HG02571 (cell line): ENCODE measurements around the gene KCNJ1.

Experiments
- ATAC-seq: cut with Tn5 transposase; IDR thresholded peaks from one replicate; pipeline ENCODE4 v1.9.1; 2021; ENCODE audit warnings: mild to moderate bottlenecking, moderate library complexity; ENCODE audit not compliant: unreplicated experiment

KCNJ1 gene

DNA sequence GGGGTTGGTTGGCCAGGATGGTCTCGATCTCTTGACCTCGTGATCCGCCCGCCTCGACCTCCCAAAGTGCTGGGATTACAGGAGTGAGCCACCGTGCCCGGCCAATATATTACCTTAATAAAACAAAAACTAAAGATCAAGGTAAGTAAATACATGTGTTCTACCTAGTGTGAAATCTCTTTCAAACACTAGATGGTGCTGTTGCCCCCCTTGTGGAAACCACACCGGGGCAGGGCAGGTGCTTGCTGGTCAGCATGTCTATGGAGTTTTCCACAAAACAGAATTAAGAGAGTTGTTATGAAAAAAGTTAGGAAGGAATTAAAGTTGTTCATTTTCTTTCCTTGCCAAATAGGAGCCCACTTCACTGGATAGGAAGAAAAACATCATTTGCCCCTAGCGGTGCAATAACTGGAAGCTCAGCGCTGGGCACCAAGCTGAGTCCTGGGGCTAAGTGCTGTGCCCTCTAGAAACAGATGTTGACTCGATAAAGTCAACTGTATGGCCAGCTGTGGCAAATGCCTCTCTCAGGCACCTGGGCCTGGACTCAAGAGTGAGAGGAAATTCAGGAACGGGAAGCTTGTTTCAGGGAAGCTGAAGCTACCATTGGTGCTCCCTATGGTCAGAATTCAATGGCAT, 17.7 kb upstream of the KCNJ1 start:
- peak; percentile 89 for ATAC-seq

DNA sequence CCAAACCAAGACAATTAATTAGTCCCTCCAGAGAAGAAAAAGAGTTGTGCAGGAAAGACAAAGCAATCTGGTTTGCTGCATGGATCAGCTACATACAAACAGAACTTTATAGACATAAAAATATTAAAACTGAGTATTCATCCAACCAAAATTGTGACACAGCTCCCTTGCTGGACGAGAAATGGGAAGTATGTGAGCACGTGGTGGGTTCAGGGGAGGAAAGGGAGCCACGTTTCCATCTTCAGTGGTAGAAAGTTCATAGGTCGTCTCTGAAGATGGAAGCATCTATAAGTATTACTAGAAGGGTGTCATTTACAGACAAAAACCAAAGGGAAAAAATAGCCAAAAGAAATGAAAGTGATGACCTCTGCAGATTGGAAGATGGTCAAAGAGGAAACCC, 17.0 kb upstream of the KCNJ1 start:
- ATAC-seq, result no peak

DNA sequence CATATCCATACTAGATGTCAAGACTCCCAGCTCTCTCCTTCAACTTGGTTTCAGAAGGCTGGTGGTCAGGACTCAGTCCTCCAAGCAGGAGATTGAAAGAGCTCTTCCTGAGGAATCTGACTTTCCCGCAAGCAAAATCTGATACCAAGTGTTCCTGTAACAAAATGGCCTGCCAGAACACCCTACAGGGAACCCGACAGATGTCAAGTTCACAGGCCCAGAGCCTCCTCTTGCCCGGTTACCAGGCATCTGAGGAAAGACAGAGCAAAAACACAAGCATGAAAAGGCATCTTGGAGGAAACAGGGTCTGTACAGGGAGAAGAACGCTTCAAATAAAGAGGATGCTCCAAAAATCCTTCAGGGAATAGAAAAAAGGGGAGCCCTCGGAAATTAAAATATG, 15.4 kb upstream of the KCNJ1 start:
- no peak for ATAC-seq

DNA sequence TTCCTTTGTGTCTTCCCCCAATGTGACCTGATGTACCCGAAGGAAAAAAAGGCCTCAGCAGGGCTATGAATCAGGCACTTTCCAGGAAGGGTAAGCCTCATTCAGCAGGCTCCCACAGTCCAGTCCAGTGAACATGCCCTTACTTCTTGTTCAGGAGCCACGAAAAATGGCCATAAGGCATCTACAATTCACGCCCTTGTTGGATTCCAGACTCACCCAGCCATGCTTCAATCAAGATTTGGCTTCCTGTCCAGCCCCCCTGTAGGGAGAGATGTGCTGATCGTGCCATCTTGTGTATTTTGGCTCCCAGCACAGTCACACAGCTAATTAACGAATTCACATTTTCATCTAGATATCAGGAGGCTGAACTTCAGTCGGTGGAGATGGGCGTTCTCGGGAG, 14.1 kb upstream of the KCNJ1 start:
- ATAC-seq, result no peak

DNA sequence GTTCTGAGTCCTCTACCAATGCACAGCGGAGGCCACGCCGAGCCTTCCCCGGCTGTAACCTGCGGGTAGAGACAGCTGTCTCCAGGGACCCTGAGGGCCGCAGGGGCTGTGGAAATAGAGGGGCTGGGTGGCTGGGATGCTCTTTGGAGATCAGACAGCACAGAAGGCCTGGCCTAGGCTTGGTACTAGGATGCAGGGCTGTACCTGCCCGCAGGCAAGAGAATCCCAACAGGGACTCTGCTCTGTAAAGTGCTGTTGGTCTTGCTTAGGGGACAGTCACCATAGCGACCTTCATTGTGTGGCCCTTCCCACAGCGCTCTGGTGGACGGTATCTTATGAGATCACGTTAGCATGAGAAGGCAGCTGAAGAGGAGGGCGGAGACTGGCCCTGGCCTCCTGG, 12.7 kb upstream of the KCNJ1 start:
- no peak for ATAC-seq

DNA sequence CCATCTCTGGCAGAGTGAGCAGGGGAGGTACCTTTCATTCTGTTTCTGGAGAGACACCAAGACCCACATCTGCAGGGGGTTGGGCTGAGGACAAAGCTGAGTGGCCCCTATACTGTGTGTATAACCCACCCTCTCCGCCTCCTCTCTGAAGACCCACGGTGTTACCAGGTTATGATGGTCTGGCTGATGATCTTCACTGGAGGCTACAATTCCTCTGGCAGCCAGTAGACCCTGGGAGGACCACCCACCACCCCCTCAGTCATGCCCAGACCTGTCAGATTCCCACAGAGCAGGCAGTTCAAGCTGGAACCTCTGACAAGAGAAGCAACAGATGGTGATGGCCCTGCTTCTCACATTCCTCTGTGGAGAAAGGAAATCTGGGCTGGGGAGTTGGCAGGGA, 11.4 kb upstream of the KCNJ1 start:
- no peak for ATAC-seq

DNA sequence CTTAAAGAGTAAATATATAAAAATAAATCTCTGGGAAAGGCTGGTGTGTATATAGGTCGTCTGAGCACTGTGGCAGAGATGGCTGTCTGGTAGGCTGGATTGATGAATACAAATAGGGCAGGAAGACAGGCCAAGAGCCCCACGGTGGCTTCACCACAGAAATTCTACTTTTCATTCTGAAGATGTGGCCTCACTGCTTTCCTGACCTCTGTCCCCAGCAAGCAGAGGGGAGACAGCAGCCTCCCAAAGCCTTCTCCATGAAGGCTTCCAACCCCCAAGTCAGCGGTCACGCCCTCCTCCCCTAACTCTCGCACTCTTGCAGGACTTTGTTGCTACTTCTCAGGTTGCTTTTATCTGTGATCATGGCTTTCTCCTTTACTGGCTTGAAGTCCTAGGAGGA, 10.6 kb upstream of the KCNJ1 start:
- no peak for ATAC-seq

DNA sequence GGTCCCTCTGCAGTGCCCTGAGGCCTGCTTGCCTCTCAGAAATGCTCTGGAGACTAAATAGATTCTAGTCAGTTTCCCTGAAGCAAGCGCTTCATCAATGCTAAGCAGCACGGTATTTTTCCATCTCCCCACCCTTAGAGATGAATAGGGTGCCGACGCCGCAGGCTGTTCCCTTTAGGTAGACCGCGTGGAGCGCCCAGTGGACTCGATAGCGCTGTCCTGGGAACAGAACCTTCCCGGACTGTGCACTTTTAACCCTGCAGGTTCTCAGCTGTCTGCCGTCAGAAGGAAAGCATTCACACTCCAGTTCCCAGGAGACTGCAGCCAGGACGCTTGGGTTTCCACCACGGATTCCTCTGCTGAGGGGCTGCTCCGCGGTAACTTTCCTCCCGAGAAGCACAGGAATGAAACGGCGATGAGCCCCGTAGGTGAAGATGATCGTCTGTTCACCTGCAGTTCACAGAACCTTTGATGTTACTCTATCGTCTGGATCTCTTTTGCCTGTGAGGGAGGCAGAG, 9.1 kb upstream of the KCNJ1 start:
- no peak for ATAC-seq

DNA sequence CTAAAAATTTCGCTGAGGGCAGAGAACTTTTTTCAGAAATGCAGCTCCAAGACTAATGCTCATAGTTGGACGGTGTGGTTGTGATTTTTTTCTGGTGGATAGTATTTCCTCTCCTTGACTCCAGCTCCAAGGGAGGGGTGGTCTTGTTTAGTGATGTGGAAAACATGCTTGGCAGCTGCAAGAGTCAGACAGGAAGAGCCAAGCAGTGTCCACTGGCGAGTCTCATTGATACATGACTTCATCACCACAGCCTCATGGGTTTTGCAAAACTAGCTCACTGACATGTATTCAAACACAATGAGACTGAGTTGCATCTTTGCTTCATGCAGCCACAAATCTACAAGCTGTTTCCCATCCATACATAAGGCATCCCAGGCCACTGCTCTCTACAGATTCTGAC, 7.3 kb upstream of the KCNJ1 start:
- no peak for ATAC-seq

DNA sequence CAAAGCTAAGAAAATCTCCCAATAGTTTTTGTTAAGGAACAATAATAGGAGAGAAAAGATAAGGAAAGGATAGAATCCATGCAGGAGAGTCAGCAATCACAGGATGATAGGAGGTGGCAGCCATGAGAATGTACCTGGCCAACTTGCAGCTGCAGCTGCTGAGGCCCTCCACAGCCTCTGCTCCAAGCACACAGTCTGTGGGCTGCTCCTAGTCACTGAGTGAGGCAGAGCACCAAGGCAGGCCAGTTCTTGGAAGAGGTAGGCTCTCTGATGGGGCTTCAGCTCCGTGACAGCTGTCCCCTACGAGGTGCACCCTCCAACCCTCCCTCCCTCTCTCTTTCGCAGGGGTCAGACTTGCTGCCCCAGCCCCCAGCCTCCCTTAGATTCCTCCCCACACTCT, 5.5 kb upstream of the KCNJ1 start:
- no peak for ATAC-seq

DNA sequence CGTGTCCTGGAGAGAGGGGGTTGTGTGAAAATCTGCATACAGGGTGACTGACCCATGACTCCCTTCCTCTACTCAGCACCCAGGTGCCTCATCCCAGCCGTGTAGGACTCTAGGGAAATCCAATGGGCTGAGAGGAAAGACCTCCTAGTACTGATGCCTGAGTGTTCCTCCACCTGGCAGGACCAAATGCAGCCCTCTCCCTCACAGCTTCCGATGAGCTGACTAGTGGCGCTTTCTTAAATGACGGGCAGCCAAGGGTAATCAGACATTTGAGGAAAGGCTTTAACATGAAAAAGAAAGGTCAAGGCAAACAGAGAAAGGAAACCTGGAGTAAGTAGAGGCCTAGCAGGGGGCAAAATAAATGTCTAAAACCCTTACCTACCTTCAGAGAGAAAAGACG, 5.0 kb upstream of the KCNJ1 start:
- no peak for ATAC-seq

DNA sequence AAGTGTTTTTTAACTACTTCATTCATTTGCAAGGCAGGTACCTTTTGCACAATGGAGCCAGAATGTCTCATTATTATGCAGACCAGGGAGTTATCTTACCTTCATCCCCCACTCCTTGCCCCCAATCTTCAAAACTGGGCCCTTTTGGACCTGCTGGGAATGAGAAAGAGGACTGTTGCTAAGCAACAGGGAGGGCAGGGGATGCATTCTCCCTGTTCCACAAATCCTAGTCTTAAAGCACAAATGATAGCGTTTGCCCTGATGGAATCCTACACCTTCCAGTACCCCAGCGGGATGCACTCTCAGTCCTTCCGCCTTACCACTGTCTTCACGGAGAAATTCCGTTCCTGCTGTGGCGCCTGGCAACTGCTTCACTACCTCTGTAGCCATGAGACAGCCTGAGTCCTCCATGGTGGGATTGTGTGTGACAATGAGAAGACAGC, 4.1 kb upstream of the KCNJ1 start:
- ATAC-seq, result no peak

DNA sequence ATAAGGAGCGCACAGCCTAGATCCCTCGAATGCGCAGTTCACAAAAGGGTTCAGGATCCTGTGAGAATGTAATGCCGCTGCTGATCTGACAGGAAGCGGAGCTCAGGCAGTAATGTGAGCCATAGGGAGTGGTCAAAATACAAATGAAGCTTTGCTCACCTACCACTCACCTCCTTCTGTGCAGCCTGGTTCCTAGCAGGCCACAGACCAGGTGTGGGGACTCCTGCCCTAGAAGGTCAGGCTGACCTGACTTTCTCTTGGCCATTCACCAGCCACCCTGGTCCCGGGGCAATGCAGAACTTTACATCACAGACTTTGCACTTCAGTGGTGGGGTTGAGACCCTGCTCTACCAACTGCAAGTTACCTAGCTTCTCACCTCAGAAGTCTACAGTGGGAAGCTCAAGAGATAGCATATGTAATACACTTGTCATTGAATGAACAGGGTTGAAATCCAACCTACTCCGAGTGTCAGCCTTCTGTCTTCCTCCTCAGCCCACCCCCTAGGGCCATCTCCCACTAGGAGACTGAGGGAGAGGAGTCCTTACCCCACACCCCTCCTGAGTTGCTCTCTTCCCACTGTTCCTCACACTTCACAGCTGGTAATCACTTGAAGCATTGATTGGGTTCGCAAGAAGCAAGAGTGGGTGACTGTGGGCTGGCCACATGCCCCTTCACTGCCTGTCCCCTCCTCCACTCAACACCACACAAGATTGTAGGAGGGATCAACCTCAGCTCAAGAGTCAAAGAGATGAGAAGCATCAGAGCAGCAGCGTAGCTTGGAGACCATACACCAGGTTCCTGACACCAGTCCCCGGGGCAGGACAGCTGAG, 2.0 kb upstream of the KCNJ1 start:
- ATAC-seq, result no peak

DNA sequence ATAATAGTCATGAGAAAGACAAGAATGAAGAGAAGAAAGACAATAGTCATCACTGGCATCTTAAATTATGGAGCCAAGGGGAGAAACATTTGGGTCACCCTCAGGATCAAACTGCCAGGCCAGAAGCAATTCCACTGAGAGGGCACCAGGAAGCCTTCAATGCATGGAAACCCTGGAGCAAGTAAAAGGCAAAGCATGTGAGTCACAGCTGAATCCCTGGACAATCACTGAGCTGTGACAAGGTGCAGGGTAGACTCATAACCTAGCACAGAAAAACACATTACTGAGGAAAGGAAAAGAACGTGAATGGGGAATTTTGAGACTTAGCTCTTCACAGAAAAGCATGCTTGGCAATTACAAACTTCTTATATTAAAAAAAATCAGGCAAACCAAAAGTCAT, 1.6 kb downstream of the KCNJ1 start:
- no peak for ATAC-seq

DNA sequence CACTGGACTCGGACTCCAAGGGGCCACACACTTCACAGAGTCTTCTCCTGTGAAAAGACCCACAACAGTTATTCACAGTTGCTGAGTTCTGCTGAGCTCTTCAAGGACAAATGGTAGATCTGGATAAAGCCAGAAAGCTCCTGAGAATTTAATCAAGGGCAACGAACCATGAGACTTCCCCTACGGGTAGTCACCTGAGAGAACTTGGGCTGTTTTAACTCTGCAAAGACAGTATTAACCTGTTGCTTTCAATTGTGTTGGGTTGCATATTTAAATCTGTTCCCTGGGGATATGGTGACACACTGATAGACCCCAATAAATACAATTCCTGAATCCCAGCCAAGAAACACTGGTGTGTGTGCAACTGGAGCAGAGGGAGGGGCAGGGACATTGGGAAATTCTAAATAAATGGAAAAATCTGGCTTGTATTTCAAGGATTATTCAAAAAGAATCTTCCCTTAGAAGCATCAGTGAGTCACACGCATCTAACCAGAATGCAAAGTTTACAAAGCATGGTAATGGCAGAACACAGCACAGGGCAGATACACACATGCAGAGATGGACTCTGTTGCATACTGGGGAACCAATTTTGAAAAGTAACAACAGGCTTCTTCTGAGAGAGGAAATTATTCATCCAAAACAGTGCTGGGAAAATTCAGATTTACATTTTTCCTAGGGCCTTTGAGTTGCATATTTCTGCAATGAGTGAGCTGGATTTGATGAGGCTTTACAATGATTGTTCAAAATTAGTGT, 4.0 kb downstream of the KCNJ1 start:
- ATAC-seq, result no peak

DNA sequence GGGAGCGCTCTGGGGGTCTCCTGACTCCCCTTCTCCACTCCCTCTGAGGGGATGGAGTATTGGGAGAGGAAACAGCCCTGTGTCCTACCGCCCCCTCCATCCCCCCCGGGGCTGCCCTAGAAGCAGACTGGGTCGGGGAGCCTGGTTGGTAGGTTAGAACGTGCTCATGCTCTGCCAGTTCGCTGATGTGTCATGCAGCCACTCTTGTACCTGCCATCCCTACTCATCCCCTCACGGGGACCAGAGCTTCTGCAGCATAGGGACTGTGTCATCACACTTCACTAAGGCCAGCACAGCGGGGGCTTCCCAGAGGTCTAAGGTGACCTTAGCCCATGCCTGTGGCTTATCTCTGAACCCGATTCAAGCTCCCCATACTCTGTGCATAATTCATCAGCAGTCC, 4.7 kb downstream of the KCNJ1 start:
- no peak for ATAC-seq

DNA sequence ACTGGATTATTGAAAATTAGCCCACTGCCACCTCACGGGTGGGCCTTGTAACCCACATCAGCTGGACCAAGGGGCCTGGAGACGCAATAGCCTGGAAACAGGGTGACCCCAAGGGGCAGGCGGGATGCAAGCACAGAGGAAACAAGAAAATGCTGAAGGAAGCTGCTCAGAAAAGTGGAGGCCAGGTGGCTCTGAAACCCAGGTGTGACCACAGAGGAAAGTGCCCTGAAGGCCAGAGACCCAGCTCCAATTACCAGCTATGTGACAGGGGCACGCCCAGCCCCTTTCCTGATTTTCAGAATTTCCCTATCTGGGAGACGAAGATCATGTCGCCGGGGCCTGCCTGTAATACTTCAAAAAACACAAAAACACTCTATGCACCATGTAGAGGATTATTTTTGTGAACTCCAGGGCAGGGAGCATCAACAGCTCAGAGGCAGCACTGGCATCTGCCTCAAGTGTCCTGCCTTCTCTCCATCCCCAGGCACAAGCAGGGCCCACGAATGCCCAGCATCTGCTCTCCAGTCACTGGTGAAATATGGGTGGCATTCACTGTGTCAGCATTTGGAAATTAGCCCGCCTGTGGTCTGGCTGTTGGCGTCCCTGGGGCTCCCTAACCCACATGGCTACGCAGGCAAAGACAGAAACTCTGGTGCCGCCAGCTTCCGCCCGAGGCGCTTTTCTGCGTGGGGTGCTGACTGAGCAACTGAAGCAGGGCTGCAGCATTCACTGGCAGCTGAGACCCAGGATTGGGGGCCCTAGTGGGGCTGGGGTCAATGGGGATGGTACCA, 6.3 kb downstream of the KCNJ1 start:
- no peak for ATAC-seq

DNA sequence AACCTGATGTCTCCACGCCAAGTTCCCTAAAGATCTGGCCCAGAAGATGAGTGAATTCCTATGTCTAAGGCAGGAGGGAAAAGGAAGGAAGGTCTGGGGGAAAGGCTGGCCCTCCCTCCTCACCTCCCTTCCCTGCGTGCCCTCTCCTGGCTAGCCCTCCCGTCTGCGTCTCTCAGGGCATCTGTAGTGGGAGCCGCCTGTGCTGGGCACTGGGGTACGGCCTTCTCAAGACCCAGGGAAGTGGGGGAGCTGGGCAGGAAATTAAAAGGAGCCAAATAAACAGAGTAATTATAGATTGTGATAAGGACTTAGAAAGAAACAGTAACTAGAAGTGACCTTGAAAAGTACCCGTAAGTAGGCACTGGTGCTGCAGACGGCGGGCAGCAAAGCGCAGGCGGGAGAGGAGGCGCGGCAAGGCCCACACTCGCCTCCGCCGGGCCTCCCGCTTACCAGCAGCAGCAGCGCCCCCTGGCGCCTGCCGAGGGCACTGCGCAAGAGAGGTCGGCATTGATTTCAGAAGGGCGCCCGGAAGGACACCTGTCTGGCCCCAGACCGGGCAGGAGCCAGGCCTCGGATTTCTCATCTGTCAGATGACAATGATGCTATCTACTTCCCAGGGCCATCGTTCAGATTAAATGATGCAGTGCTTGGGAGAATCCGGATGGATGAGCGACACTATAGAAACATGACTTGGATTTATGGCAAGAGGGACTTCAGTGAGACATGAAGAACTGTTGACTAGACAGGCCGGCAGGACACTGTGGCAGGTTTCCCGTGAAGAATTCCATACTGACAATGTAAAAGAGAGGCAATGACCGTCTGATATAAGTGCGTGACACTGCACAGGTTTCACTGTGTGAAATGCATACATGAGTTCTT, 7.3 kb downstream of the KCNJ1 start:
- ATAC-seq, result peak; percentile 81

DNA sequence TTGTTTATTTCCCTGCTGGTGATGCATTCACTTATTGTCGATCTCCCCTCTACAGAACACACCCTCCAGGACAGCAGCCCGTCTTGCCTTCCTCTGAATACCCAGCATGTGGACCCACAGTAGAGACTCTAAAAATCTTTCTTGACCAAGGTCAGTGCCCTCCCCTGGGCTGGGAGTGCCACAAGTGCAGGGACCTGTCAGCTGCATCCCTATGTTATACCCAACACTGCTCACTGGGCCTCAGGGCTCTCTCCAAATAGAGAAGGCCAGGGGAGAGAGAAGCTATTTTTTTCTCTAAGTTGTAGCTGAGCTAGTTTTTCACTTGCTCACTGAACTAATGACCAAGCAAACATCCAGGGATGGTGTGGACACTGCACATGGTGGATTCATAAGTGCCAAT, 9.8 kb downstream of the KCNJ1 start:
- no peak for ATAC-seq

DNA sequence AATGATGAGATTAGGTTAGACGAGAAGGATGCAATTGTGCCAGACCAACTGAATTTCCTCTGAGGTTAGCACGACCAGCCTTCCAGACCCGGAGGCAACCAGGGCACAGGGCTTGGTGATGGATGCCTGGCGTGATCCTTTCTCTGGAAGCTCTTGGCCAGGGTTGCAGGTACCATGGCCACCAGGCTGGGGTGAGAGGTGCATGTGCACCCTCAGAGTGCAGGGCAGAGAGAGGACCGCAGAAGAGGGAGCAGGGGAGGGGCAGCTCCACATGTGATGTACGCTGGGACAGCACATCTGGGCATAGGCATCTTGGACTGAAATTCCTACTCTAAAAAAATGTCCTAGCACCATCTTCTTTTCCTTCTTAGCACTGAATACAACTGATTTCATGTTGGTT, 10.9 kb downstream of the KCNJ1 start:
- ATAC-seq, result no peak
